Immature natural killer cell (primary cell): ENCODE results near the gene CDH4. TPM values are rescaled to one million over a fixed set of nuclear protein-coding genes. Genes with fewer than 3 reads are reported as not detected.

Source experiments
- DNase-seq, 3 donors: peaks; one replicate each; pipeline ENCODE4 v3.0.0; 2022; ENCODE audit warnings: mixed read lengths in 1 of 3
- H3K27ac Mint-ChIP-seq, 6 donors: one replicate each; pipeline ENCODE4 v1.8.0; 2020; ENCODE audit warnings: mixed read lengths in 6 of 6, mild to moderate bottlenecking in 5 of 6, inconsistent platforms in 4 of 6, moderate library complexity in 3 of 6
- H3K27me3 Mint-ChIP-seq, 3 donors: one replicate each; pipeline ENCODE4 v1.8.0; 2020 to 2021; ENCODE audit warnings: low read depth in 3 of 3, mild to moderate bottlenecking in 3 of 3, mixed read lengths in 3 of 3, moderate library complexity in 3 of 3, inconsistent platforms in 1 of 3
- H3K36me3 Mint-ChIP-seq, 3 donors: one replicate each; pipeline ENCODE4 v1.8.0; 2020; ENCODE audit warnings: mixed read lengths in 3 of 3, inconsistent platforms in 2 of 3, mild to moderate bottlenecking in 2 of 3
- H3K4me1 Mint-ChIP-seq, 2 donors: one replicate each; pipeline ENCODE4 v1.8.0; 2020; ENCODE audit warnings: inconsistent platforms in 2 of 2, mild to moderate bottlenecking in 2 of 2, mixed read lengths in 2 of 2, moderate library complexity in 1 of 2
- H3K4me3 Mint-ChIP-seq, 5 donors: one replicate each; pipeline ENCODE4 v1.8.0; 2020; ENCODE audit warnings: mild to moderate bottlenecking in 5 of 5, mixed read lengths in 5 of 5, inconsistent platforms in 3 of 5, moderate library complexity in 3 of 5
- H3K9me3 Mint-ChIP-seq, 6 donors: one replicate each; pipeline ENCODE4 v1.8.0; 2020; ENCODE audit warnings: mild to moderate bottlenecking in 6 of 6, mixed read lengths in 6 of 6, inconsistent platforms in 4 of 6, moderate library complexity in 3 of 6
- polyA plus RNA-seq, 3 donors: library from polyadenylated mRNA; unstranded; fragments of 300-500 nt; fragmentation: Illumina TruSeq; gene quantifications; one replicate each; pipeline ENCODE4 v1.2.3, GENCODE V29; 2021

The CDH4 gene
- polyA plus RNA-seq, 3 donors from 2014 or later = not detected

DNA sequence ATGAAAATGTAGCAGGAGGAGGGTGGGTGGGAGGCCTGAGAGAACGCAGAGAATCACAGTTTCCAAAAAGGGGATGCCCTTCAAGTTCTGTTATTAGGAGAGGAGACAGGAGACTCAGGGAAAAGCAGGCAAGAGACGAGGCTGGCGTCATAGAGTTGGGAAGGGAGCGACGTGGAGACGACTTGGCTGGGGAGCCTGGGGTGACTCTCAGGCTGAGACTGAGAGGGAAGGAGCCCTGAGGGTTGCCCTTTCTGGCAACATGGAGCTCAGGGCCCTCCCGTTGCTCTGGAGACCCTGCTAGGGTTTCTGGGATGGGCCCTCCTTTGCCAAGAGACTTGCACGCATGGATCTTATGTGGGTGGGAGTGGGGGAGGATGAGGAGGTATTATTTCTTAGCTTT, 108.9 kb downstream of the CDH4 start:
- H3K36me3 Mint-ChIP-seq = no peaks in the 10 kb centered on the region
- no peak overlapping the region for H3K27ac Mint-ChIP-seq
- H3K9me3 Mint-ChIP-seq = peaks cover 0 to 10% (median under 1%) of the 10 kb centered on the region in 6 donors
- no peaks in the 10 kb centered on the region for H3K4me1 Mint-ChIP-seq
- no peak overlapping the region for H3K4me3 Mint-ChIP-seq
- no peak for DNase-seq
- H3K27me3 Mint-ChIP-seq = peaks cover 0 to 2% (median 2%) of the 10 kb centered on the region in 3 donors

DNA sequence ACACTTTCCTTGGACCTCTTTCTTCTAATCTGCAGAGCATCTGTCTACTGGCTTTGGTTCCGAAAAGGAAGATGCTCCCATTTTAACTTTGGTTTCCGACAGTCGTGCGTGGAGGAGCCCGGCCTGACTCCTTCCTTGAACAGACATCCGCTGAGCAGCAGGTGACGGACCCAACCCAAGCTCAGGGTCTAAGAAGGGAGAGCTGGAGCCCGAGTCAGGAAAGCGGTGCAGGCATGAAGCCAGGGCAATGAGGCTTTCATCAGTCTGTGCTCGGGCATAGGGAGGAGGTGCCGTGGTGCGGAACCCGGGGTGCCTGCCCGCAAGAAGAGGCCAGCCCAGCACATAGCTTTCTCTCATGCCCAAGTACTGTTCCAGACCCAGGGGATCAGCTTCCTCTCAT, 109.4 kb downstream of the CDH4 start:
- Mint-ChIP-seq H3K36me3 (no peaks in the 10 kb centered on the region), H3K9me3 (peaks cover 0 to 13% (median under 1%) of the 10 kb centered on the region in 6 donors), H3K27ac (no peak overlapping the region), H3K4me3 (no peak overlapping the region), H3K4me1 (no peaks in the 10 kb centered on the region), H3K27me3 (peaks cover 0 to 2% (median 2%) of the 10 kb centered on the region in 3 donors)
- no peak for DNase-seq

DNA sequence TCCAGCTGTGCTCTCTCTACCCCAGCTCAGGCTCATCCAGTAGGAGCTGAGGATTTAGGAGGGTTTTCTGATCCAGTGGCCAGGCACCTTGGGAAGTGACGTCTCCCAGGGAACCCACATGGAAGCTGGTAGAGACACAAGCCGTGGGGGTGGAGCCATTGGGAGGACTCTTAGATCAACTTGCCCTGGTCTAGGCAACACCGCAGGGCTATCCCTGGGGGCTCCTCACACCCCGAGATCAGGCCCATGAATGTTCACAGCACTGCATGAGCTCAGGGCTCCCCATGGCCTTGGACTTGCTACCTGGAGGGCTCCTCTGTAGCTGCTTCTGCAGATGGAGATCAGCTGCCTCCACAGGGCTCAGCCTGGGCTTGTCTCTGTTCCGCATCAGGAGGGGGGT, 112.1 kb downstream of the CDH4 start:
- Mint-ChIP-seq H3K4me1 (no peaks in the 10 kb centered on the region), H3K36me3 (no peaks in the 10 kb centered on the region), H3K9me3 (peaks cover 0 to 13% (median under 1%) of the 10 kb centered on the region in 6 donors), H3K4me3 (no peak overlapping the region), H3K27me3 (peaks cover 0 to 2% (median 2%) of the 10 kb centered on the region in 3 donors), H3K27ac (no peak overlapping the region)
- no peak for DNase-seq

- Mint-ChIP-seq H3K4me1 (no peaks in the 10 kb centered on the region), H3K36me3 (no peaks in the 10 kb centered on the region), H3K27me3 (peaks cover 0 to 7% (median 2%) of the 10 kb centered on the region in 3 donors), H3K9me3 (peaks cover 0 to 13% (median under 1%) of the 10 kb centered on the region in 6 donors), H3K27ac (no peak overlapping the region), H3K4me3 (no peak overlapping the region)
- no peak for DNase-seq
Measured at GRCh38 chr20:61366914-61367313, 114.9 kb downstream of the CDH4 start.

DNA sequence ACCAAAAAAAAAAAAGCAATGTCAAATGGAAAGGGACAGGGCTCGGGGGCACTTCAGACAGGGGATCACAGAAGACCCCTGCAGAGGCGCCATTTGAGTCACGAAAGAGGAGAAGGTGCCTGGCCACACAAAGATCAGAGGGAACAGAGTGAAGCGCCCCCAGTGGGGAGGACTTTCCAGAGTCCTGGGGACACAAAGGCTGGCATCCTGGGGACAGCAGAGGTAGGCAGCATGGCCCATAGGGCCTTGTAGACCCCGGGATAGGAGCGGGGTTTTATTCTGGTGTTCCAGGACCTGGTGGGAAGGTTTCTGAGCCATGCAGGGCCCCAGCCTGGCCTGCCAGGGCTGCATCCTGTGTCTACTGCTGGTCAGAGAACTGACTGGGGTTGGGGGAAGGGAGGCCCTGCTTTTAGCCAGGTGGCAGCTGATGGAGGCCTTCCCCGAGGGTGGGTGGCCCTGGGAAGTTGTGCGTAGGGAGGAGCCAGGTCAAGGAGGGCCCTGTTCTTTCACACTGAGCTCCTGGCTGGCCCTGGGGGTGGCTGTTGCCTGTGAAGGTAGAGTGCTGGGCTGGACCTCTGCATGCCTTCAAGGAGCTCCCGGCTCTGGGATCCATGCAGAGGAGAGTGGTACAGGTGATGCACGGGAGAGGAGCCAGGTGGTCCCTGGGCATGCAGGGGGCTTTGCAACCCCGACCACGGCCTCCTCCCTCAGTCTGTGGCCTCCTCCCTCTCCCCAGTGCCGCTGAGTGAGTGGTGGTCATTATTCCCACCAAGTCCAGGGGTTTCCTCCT, 117.9 kb downstream of the CDH4 start:
- H3K27ac Mint-ChIP-seq = no peak overlapping the region
- H3K36me3 Mint-ChIP-seq = no peaks in the 10 kb centered on the region
- H3K9me3 Mint-ChIP-seq = peaks cover 0 to 13% (median 0%) of the 10 kb centered on the region in 6 donors
- H3K4me1 Mint-ChIP-seq = no peaks in the 10 kb centered on the region
- no peak overlapping the region for H3K4me3 Mint-ChIP-seq
- peaks cover 0 to 5% (median 4%) of the 10 kb centered on the region in 3 donors for H3K27me3 Mint-ChIP-seq
- DNase-seq = no peak

DNA sequence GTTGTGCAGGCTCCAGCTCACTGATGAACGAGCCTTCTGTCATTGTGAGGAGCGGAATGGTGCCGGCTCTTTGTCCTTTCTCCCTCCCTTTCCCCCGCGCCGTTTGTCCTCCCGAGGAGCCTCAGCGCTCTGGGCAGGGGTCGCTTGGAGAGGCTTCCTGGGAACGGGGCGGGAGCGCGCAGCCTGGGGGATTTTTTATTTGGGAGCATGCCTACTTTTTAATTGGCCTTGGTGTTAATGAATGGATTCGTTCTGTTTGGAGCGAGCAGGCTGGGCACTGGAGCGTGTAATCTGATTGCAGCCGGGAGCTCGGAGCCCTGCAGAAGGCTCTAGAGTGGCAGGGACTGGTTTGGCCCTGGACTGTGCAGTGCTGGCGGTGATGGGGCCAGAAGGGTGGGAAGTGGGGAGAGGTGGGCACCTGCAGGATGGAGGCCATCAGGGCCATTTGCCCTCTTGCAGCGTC, 118.8 kb downstream of the CDH4 start:
- Mint-ChIP-seq H3K36me3 (no peaks in the 10 kb centered on the region), H3K27me3 (peaks cover 0 to 4% (median 3%) of the 10 kb centered on the region in 3 donors), H3K27ac (no peak overlapping the region), H3K9me3 (peaks cover 0 to 4% (median 0%) of the 10 kb centered on the region in 6 donors), H3K4me3 (no peak overlapping the region), H3K4me1 (no peaks in the 10 kb centered on the region)
- no peak for DNase-seq

DNA sequence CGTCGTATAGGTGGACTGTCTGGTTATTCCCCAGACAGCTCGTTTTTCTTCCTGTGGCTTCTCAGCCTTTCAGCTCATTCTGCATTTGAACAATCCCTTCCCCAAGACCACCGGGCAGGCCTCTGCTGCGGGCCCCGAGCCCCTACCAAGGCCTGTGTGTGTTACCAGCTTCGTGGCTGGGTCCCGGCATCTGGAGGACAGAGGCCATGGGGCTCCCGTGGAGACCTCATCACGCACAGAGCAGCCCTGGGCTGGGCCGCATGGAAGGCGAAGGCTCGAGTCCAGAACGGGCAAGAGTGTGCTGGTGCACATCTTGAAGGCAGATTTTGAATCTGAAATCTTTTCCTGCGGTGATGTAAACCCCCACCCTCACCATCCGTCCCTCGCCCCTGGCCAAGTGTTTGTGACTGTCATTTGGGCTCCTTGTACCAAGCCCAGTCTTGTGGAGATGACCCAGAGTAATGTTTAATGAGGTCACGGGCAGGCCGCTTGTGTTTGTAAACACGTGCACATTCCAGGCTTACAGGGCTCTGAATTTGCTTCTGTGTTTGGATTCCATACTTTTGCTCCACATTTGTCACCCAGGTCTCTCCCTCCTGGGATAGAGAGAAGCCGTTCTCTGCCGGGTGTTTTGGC, 119.6 kb downstream of the CDH4 start:
- Mint-ChIP-seq H3K27ac (no peak overlapping the region), H3K9me3 (peaks cover 0 to 2% (median 0%) of the 10 kb centered on the region in 6 donors), H3K36me3 (no peaks in the 10 kb centered on the region)

GRCh38 chr20:61372137-61373054, 120.3 kb downstream of the CDH4 start:
- no peaks in the 10 kb centered on the region for H3K4me1 Mint-ChIP-seq
- no peak overlapping the region for H3K27ac Mint-ChIP-seq
- no peaks in the 10 kb centered on the region for H3K36me3 Mint-ChIP-seq
- peaks cover 0 to 2% (median 0%) of the 10 kb centered on the region in 6 donors for H3K9me3 Mint-ChIP-seq
- no peak for DNase-seq
- H3K27me3 Mint-ChIP-seq = peaks cover 0 to 4% (median 3%) of the 10 kb centered on the region in 3 donors
- no peak overlapping the region for H3K4me3 Mint-ChIP-seq

More for the DNA sequence above, 119.6 kb downstream of the CDH4 start:
- no peak for DNase-seq
- Mint-ChIP-seq H3K4me3 (no peak overlapping the region), H3K4me1 (no peaks in the 10 kb centered on the region), H3K27me3 (peaks cover 0 to 4% (median 3%) of the 10 kb centered on the region in 3 donors)

GRCh38 chr20:61373055-61373399, 121.0 kb downstream of the CDH4 start:
- no peak overlapping the region for H3K4me3 Mint-ChIP-seq
- no peaks in the 10 kb centered on the region for H3K4me1 Mint-ChIP-seq
- no peaks in the 10 kb centered on the region for H3K36me3 Mint-ChIP-seq
- no peak overlapping the region for H3K27ac Mint-ChIP-seq
- peaks cover 0 to 4% (median 3%) of the 10 kb centered on the region in 3 donors for H3K27me3 Mint-ChIP-seq
- no peak for DNase-seq
- H3K9me3 Mint-ChIP-seq = peaks cover 0 to 3% (median 0%) of the 10 kb centered on the region in 6 donors

- no peak overlapping the region for H3K27ac Mint-ChIP-seq
- peaks cover 0 to 4% (median 3%) of the 10 kb centered on the region in 3 donors for H3K27me3 Mint-ChIP-seq
- no peak overlapping the region for H3K4me3 Mint-ChIP-seq
Measured at GRCh38 chr20:61373956-61374545, 122.0 kb downstream of the CDH4 start.

GRCh38 chr20:61376541-61377240, 124.6 kb downstream of the CDH4 start:
- H3K9me3 Mint-ChIP-seq = peaks cover 0 to 9% (median 0%) of the 10 kb centered on the region in 6 donors
- no peaks in the 10 kb centered on the region for H3K36me3 Mint-ChIP-seq
- H3K4me1 Mint-ChIP-seq = no peaks in the 10 kb centered on the region
- peaks cover 0 to 4% (median 3%) of the 10 kb centered on the region in 3 donors for H3K27me3 Mint-ChIP-seq
- H3K27ac Mint-ChIP-seq = no peak overlapping the region
- H3K4me3 Mint-ChIP-seq = no peak overlapping the region
- no peak for DNase-seq

More at GRCh38 chr20:61373956-61374545, 122.0 kb downstream of the CDH4 start:
- DNase-seq = no peak
- Mint-ChIP-seq H3K9me3 (peaks cover 0 to 9% (median 0%) of the 10 kb centered on the region in 6 donors), H3K4me1 (no peaks in the 10 kb centered on the region), H3K36me3 (no peaks in the 10 kb centered on the region)

DNA sequence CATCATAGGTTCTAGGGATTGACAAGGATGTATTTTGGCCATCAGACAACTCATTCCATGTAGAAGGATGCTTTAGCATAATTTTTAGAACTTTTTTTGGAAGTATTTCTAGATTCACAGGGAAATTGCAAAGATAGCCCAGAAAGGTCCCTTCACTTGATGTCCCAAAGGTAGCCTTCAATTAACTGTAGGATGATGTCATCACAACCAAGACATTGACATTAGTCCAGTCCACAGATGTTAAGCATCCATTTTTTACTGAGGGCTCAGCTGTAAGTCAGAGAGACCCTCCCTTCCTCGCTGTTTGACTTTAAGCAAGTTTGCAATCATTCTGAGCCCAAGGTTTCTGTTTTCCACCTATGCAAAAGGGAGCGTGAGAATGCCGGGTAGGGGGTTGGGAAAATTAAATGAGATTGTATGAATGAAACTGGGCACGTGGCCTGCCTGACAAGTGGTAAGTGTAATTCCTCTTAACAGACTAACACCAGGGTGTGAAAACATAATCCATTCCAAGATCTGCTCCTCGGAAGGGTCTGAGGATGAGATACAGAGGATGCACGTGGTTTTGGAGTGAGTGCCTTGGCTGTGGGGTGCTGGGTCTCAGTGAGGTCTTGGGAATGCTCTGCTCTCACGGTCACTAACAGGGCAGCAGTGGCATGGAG, 126.8 kb downstream of the CDH4 start:
- Mint-ChIP-seq H3K27me3 (peaks cover 0 to 4% (median under 1%) of the 10 kb centered on the region in 3 donors), H3K27ac (no peak overlapping the region), H3K36me3 (no peaks in the 10 kb centered on the region), H3K9me3 (peaks cover 0 to 9% (median 0%) of the 10 kb centered on the region in 6 donors), H3K4me3 (no peak overlapping the region), H3K4me1 (no peaks in the 10 kb centered on the region)
- DNase-seq = no peak
